ENCODE measurements around the gene ALG11.

GRCh38 chr13:51999921-52000320, 12.3 kb upstream of the ALG11 start:
- TF ChIP-seq CTCF (IDR thresholded peaks at IDR 0.05; ENCODE audit: poor library complexity, severe bottlenecking) (no peak), POLR2AphosphoS5 (IDR thresholded peaks at IDR 0.05) (no peak), REST (IDR thresholded peaks at IDR 0.05; ENCODE audit: borderline replicate concordance) (no peak), EP300 (conservative IDR thresholded peaks at IDR 0.05; ENCODE audit: poor library complexity, severe bottlenecking) (no peak), SMC3 (conservative IDR thresholded peaks at IDR 0.05; ENCODE audit: poor library complexity) (no peak), RAD21 (conservative IDR thresholded peaks at IDR 0.05) (no peak), TAF1 (IDR thresholded peaks at IDR 0.05; ENCODE audit: low read depth) (no peak)
